Fibroblast of gingiva (primary cell): Measurements from ENCODE around the gene C2orf69.

Source experiments
- DNase-seq: peaks from one replicate; pipeline ENCODE4 v3.0.0-alpha.2; 2011; ENCODE audit warnings: low read depth

The C2orf69 gene

DNA sequence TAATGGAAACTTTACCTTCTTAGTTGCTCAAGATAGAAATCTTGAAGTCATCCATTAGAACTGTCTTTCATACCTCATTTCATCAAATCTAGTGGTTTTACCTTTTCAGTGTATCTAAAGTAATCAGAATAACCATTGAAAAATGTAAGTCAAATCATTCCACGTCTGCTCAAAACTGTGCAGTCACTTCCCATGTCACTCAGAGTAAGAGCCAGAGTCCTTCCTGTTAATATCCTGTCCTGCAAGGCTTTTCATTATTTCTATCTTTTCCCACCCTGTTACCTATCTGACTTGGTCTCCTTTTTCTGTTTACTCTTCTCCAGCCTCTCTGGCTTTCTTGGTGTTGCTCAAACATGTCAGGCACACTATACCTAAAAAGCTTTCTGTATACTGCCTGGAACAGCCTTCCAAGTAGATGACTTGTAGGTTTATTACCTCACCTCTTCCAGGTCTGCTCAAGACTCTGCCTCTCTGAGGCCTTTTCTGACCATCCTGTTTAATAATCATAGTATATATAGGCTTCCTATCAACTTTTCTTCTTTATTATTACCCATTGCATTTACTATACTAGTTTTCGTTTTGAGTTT lies 3.4 kb downstream of the C2orf69 start:
- DNase-seq, result no peak

DNA sequence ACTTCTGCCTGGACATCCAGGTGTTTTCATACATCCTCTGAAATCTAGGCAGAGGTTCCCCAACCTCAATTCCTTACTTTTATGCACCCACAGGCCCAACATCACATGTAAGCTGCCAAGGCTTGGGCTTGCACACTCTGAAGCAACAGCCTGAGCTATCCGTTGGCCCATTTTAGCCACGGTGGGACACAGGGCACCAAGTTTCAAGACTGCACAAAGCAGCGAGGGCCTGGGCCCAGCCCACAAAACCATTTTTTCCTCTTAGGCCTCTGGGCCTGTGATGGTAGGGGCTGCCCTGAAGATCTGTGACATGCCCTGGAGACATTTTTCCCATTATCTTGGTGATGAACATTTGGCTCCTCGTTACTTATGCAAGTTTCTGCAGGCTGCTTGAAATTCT lies 5.9 kb downstream of the C2orf69 start:
- no peak for DNase-seq

DNA sequence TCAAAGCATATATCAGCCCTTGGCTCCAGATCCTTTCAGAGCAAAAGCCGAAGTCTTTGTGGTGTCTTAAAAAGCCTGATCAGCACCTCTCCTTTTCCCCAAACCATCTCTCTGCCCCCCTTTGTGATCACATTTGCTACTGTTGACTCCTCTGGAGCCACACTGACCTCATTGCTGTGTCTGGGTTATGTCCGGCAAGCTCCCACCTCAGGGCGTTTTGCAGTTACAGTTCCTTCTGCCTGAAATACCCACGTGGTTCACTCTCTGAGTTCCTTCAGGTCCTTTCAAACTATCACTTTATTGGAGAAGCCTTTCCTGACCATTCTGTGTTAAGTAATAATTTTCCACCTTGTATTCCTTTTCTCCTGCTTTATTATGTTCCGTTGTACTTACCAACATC lies 11.8 kb downstream of the C2orf69 start:
- DNase-seq, result no peak

DNA sequence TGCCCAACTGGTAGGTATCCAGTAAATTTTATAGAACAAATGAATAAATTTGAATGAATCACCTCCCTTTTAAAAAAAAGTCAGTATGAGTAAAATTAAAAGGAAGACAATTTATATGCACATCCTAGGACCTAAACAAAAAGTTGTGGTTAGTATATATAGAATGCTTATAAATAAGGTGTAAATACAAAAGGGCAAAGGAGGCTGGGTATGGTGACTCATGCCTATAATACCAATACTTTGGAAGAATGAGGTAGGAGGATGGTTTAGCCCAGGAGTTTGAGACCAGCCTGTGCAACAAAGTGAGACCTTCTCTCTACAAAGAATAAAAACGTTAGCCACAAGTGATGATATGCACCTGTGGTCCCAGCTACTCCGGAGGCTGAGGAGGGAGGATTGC lies 12.8 kb downstream of the C2orf69 start:
- no peak for DNase-seq

DNA sequence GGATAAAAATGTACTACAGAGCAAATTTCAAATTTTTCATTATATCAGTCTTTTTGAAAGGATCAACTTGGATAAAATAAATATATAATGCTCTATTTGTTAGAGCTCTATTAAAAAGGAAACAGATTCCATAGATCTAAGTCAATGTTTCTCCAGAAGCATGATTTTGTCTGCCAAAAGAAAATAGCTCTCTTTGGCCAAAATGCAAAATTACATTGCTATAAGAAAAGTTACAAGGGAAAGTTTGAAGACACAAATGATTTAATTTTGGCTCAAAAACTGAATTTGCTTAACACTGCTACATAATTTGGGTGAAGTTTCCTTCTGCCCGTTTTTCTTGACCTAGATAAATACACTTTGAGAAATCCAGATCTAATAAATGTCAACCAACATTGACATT lies 15.7 kb downstream of the C2orf69 start:
- no peak for DNase-seq

DNA sequence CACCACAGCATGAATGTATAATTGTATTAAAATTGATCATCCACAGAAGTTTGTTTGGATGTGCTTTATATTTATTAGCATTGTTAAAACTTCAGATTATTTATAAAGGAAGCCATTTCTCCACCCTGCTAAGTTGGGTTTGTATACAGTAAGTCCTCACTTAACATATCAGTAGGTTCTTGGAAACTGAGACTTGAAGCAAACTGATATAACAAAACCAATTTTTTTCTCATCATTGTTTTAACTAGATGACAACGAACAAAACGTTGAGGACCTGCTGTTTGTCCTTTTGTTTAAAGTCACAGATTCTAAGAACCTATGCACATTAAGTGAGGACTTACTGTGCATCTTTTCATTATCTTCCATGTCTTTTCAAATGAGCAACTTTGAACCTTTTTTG lies 17.1 kb downstream of the C2orf69 start:
- no peak for DNase-seq

DNA sequence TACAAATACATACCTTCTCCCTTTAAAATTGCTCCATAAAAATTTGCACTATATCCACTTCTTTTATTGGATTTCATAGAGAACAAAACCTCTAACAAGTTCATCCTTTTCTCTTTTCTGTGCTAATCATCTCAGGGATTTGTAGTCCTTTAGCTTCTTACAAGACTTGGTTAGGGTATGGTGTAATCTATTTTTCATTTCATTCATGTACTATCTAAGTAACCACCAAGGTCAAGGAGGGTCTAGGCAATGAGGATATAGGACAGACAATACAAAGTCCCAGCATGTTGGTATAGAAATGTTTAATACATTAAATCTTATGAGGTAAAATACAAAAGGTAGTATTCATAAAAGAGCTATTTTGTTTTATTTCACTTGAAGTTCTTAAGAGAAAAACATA lies 17.5 kb downstream of the C2orf69 start:
- DNase-seq, result no peak

DNA sequence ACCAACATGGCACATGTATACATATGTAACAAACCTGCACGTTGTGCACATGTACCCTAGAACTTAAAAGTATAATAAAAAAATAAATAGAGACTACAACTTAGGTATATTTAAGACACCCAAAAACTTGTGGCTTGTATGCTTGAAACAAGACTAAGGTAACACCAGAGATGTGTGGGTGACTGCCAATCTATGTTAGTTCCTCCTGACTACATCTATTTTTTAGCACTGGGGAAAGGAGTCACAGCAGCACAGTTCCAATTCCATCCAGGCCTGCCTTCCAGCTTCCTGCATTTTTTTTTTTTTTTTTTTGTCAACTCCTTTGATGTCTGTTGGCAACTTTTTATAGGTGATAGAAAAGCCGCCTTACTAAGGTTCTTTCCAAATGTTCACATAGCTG lies 18.2 kb downstream of the C2orf69 start:
- DNase-seq, result no peak

DNA sequence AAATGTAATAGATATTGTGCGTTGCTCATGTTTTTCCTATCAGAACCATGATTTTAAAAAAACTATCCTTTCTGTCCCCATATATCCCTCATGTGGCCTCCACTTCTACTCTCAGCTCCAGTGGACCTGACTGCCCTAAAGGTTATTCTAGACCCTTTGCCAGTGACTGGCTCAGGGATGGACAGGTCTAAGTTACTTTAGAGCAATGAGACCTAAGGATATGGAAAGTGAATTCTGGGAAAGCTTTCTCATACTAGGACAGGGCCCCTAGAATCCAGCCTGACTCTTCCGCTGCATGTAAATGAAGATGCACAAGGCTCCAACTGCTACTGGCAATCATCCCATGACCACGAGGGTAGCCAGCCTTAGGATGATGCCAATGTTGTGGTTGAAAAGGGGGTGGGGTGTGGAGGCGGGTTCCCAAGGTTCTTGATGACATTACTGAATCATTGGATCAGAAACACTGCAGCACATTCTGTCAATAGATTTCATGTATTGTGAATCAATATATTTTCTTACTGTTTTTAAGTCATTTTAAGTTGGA lies 21.3 kb downstream of the C2orf69 start:
- peak; percentile 57 for DNase-seq

DNA sequence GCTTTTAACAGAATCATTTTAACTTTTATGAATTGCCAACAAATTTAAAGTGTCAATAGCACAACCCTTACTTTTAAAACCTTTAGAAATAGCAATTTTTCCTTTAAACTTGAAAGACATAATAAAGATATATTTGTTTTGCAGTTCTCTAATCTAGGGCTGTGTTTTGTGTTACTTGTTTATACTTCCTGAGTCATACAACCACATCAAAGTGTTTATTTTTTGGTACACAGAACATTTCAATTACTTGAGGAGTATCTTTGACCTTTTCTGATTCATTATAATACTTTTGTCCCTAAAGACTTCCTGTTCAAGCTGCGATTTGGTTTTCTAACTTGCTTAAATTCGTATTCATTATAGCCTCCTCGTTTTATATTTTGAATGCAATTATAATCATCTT lies 22.4 kb downstream of the C2orf69 start:
- DNase-seq, result peak; percentile 15

DNA sequence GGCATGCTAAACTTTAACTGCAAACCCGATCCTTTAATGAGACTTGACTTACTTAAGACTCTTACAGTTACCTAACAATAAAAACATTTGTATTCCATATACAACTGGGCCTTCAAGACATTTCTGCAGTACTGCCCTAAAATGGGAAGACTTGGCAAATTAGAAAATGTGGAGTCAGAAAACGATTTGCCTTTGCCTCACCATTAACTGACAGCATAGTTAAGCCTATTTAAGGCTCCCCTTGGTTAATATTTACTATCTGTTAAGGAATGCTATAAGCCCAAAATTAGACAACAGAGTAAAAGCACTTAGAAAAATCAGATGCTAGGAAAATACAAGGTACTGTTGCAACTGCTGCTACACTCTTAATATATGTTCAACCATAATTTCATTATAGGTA lies 25.5 kb downstream of the C2orf69 start:
- DNase-seq, result no peak

DNA sequence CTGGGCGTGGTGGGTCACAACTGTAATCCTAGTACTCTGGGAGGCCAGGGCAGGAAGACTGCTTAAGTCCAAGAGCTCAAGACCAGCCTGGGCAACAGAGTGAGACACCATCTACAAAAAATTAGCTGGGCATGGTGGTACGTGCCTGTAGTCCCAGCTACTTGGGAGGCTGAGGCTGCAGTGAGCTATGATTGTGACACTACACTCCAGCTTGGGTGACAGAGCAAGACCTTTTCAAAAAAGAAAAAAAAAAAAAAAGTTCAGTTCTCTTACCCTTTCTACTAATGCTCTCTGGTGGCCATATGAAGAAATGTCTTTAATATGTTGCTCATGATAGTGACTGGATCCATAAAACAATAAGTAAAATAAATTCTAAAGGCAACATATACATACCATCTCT lies 29.3 kb downstream of the C2orf69 start:
- DNase-seq, result peak; percentile 45

DNA sequence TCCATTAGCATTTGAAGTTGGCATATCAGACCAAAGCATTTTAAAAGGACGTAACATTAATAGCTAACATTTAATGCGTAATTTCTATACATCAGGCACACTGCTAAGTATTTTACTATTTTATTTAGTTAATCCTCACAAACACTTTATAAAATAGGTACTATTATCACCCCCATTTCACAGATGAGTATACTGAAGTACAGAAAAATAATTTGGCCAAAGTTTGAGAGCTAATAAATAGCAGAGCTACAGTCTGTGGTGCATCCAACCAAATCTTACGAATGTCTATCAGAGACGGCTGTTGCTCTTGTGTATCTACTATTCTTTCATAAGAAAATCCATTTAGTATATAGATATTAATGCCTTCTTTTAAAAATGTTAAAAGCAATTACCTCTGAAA lies 32.3 kb downstream of the C2orf69 start:
- DNase-seq, result no peak

DNA sequence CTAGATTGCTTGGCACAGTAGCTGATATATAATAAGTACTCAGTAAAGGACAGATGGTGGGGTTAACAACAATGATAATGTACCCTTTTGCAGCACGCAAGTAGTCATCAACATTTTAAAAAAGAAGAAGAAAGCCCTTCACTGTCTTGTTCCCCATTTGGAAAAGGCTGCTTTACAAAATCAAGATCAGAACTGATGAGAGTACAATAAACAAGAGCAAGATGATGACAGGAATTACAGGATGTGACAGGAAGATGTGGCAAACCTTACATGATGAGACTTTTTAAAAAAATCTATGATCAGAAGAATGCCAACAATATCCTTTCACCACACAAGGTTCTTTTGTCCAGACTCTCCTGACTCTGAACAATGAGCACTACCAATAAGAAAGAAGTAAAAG lies 35.1 kb downstream of the C2orf69 start:
- no peak for DNase-seq

DNA sequence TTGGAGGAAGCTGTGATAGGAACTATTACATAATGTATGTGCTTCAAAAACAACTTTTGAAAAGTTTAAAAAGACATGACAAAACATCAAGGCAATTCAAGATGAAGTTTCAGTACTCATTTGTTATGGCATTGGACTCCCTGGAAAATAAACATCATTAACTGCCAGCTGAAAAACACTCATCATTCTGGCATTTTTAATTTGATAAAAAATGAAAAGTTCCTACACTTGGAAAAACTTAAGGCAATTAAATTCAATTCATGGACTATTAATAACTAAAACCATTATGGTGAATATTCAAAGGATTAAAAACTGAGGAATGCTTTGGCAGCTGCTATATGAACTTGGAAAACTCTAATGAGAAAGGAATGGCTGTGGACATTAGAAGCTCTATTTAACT lies 35.7 kb downstream of the C2orf69 start:
- DNase-seq, result peak; percentile 7

DNA sequence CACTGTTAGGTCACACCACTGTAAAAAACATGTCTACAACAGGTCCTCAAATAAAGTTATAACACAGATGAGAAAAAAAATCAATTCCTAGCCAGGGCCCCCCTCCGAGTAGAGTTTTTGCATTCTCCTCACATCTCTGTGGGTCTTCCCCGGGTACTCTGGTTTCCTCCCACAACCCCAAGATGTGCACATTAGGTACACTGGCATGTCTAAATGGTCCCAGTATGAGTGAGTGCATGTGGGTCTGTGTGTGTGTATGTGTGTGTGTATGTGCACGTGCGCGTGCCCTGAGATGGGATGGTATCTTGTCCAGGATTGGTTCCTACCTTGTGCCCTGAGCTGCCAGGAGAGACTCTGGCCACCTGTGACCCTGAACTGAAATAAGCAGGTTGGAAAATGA lies 39.3 kb downstream of the C2orf69 start:
- DNase-seq, result no peak

DNA sequence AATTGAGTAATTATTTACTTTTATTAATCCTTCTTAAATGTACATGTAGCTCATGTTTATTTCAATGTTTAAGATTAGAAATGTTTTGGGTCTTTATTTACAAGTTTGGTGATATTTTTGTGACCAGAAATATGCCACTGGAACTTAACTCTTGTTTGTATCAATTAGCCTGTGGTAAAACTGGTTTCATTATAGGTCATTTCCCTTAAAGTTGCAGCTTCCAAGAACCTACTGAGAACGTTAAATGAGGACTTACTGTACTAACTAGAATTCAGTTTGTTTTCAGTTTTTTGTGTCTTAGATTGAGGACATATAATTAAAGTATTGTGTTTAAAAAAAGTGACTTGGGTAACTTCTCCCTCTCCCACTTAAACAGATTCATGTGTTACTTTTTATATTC lies 39.9 kb downstream of the C2orf69 start:
- DNase-seq, result no peak

DNA sequence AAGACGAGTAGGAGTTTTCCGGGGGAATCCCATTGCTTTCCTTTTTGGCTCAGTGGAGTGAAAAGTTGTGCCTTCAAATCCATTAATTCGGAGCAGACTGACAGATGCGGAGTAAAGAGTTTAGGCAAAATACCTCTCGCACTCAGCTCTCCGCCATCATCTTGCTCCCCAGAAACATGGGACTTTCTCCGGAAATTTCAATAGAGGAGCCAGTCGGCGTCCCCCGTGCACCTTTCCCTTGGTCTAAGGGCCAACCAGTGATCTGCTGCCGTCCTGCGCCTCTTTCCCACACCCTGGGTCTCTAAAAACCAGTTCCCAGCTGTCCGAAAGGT lies 43.9 kb downstream of the C2orf69 start:
- no peak for DNase-seq

DNA sequence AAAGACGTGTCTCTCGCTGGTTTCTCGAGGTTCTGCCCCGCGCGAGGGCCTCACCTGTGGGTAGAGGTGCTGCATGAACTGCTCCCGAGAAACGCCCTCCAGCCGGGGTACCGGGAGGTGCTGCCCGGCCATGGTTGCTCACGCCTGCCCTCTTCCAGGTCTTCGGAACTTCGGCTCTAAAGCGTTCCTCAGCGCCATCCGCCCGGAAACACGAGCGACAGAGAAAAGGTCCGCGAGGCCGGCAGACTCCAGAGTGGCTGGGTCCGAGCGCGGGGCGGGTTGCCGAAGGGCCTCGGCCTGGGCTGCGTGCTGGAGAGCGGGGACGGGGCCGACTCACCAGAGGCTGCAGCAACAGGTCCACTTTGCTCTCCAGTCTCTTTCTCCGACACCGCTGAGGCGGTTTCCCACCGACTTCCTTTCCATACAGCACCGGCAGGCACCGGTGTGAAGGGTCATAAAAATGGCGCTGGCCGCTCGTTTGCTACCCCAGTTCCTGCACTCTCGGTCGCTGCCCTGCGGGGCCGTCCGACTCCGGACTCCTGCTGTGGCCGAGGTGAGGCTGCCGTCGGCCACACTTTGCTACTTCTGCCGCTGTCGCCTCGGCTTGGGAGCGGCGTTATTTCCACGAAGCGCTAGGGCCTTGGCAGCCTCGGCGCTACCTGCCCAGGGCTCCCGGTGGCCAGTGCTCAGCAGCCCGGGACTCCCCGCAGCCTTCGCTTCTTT lies 44.4 kb downstream of the C2orf69 start, which contains the start of the genes MAIP1 and TYW5:
Gene MAIP1, plus strand, starts transcription at position 244 of the 723 bp plus-strand sequence. Its CDS starts 217 bp downstream, at position 461.
Gene TYW5, minus strand, starts transcription at position 153 of the 723 bp plus-strand sequence. Its CDS starts 21 bp downstream, at position 132.
- peak; percentile 86 for DNase-seq

DNA sequence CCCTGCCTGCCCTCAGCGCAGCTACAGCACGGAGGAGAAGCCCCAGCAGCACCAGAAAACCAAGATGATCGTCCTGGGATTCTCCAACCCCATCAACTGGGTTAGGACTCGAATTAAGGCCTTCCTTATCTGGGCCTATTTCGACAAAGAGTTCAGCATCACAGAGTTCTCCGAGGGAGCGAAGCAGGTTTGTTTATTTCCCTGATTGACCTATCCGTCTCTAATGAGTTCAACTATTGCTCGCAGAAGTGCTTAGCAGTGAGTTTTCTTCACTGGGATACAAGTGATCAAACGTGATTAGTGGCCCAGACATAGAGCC lies 44.9 kb downstream of the C2orf69 start:
- DNase-seq, result no peak

DNA sequence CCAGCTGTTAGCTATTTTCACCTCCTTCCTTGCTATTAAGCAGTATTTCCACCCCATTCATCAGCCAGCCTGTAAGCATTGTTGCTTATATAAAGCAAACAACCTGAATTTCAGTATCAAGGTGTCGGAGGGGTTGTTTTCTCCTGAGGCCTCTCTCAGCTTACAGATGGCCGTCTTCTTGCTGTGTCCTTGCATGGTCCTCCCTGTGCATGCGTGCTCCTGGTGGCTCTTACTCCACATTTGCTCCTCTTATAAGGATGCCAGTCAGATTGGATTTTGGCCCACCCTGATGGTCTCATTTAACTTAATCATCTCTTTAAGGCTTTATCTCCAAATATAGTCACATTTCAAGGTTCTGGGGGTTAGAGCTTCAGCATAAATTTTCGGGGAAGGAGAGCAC lies 46.9 kb downstream of the C2orf69 start:
- no peak for DNase-seq

DNA sequence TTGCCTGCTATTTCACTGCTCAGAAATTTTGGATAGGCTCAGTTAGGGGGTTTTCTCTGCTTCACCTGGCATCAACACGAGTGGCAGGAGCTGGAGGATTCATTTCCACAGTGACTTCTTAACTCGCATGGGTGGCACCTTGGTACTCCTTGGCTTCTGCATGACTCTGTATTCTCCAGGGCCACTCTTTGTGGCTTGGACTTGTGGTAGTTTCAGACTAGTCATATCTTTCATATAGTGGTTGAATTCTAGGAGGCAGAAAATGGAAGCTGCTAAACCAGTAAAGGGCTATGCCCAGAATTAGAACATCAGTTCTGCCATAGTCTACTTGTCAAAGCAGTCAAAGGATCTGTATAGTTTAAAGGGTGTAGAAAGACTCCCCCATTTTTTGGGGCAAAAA lies 51.1 kb downstream of the C2orf69 start:
- DNase-seq, result no peak

DNA sequence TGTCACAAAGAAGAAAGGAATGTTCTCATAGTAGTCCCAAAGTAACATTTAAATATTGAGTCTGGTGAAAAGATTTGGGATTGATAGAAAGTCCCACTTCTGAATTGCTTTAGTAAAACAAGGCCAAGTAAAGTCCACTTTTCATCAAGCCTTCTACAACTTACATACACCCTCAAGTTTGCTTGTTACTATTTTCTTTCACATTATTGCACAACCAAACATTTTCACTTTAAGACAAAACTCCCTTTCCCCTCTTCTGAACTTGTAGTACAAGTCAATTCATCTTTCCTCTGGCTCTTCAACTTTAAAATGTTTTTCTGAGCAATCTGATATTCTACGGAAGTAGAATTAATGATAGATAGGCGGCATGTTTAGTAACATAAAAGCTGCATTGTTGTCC lies 55.3 kb downstream of the C2orf69 start:
- DNase-seq, result no peak

DNA sequence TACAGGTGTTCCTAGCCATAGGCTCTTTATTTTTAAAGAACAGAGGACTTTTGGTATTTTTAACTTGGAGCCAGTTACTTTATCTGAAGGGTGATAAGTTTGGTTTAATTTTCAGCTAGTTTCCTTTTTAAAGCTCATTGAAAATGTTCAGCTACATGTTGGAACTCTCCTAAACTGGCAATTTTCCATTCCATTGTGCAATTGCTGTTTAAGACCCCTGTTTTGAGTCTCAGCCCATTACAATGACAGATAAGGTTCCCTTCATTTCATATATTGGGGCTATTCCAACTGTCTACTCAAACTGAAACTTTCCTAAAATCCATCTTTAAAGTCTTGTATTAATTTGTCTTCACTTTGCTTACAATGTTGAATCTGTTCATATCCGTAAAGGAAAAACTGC lies 55.9 kb downstream of the C2orf69 start:
- DNase-seq, result no peak
